Fibroblast of the aortic adventitia (primary cell): ENCODE data around the gene MCM5. TPM values are rescaled to one million over a fixed set of nuclear protein-coding genes. Genes with fewer than 3 reads are reported as not detected.
A peak's percentile ranks its signal among the peaks of the same experiment; 100 is the strongest.
"Not testable (repeated sequence)": the region's sequence is repeated elsewhere in the genome, so short reads cannot be mapped to it uniquely, and the experiment has no call there.

ENCODE experiments used
- DNase-seq: peaks from one replicate; pipeline ENCODE4 v3.0.0-alpha.2; 2010; ENCODE audit warnings: low read depth
- H3K4me3 ChIP-seq: 2 replicates; pipeline ENCODE4 v1.5.1; 2011; ENCODE audit warnings: low read depth, mild to moderate bottlenecking, control low read depth, low read length, moderate library complexity
- CTCF ChIP-seq: IDR thresholded peaks from 2 replicates; pipeline ENCODE4 v1.5.1; 2011; ENCODE audit warnings: mild to moderate bottlenecking, low read length, control low read depth, inconsistent platforms; ENCODE audit not compliant: insufficient read depth
- total RNA-seq: library from RNA; depleted of rRNA; stranded (reverse); fragments of >200 nt; gene quantifications from 2 replicates; pipeline ENCODE4 v1.2.3, GENCODE V29; 2012; ENCODE audit warnings: low replicate concordance

MCM5 gene
- total RNA-seq, 1 donor, result 76.9 TPM

GRCh38 chr22:35394810-35395563 lies 5.0 kb upstream of the MCM5 start:
- no peak overlapping the region for H3K4me3 ChIP-seq
- DNase-seq, result no peak
- TF ChIP-seq CTCF, result no peak

- H3K4me3 ChIP-seq, DNase-seq: not testable (repeated sequence)
These were observed 3.3 kb upstream of the MCM5 start for GRCh38 chr22:35396622-35397021.

GRCh38 chr22:35397095-35397904 lies 2.6 kb upstream of the MCM5 start:
- TF ChIP-seq CTCF, result no peak
- no peak for DNase-seq
- H3K4me3 ChIP-seq, result no peak overlapping the region

- TF ChIP-seq CTCF, result no peak
- DNase-seq, result no peak
- H3K4me3 ChIP-seq, result no peak overlapping the region
These were observed 1.4 kb upstream of the MCM5 start for GRCh38 chr22:35398591-35398973.

- DNase-seq, result no peak
- no peak for TF ChIP-seq CTCF
- H3K4me3 ChIP-seq, result peak overlapping the region; percentile 74
These were observed 744 bp upstream of the MCM5 start for GRCh38 chr22:35399114-35399677.

- no peak for TF ChIP-seq CTCF
- H3K4me3 ChIP-seq, result peak overlapping the region; percentile 94
- no peak for DNase-seq
These were observed 506 bp downstream of the MCM5 start for GRCh38 chr22:35400501-35400790.

GRCh38 chr22:35401863-35402262 lies 1.9 kb downstream of the MCM5 start:
- TF ChIP-seq CTCF, result no peak
- no peak overlapping the region for H3K4me3 ChIP-seq
- DNase-seq, result no peak
